ENCODE data around the gene RANBP9. TPM values are rescaled to one million over a fixed set of nuclear protein-coding genes. Genes with fewer than 3 reads are reported as not detected.

RANBP9 gene
- total and polyA plus RNA-seq, 2 of the 13 experiments (the other 11 are each of a cell fraction or from before 2014, with no cell fraction given) = 26.6 to 30.6 TPM

- no peak for TF ChIP-seq THAP7 (CRISPR knock-in tag; IDR thresholded peaks at IDR 0.05)
- peak; percentile 67 for TF ChIP-seq TFDP2 (CRISPR knock-in tag; IDR thresholded peaks at IDR 0.05)
- no peak for TF ChIP-seq NONO (IDR thresholded peaks at IDR 0.05)
- TF ChIP-seq NONO (CRISPR knock-in tag; conservative IDR thresholded peaks at IDR 0.05) = peak; percentile 75
Observed at GRCh38 chr6:13574149-13574570, 137.5 kb downstream of the RANBP9 start (continued).

- H3K4me3 ChIP-seq (replicated peaks in 1 of 3; ENCODE audit: insufficient read depth in 1 of 3, low read depth in 2 of 3, low read length in 3 of 3) = peak overlapping the region; percentile 58 to 94 (median 87); a peak in 5 of 6 replicates
- DNase-seq (ENCODE audit: low spot score) = peak; percentile 29
- in situ Hi-C loops (cut with HindIII; ENCODE audit: extremely low pct_ligation_motif_present, low pct_unique_long_range_greater_than_20kb) (no loop called here), intact Hi-C loops (cut with micrococcal nuclease; ENCODE audit: unreplicated experiment) (loop anchor here (5.0 kb wide), 1 partner anchor 239 kb away; the partner anchor contains the start of gene MCUR1)
- no peaks in the 10 kb centered on the region for H4K20me1 ChIP-seq (ENCODE audit: insufficient read depth, low read length)
- BruUV-seq (replicated peaks) = TSS peak; percentile 79
- peak overlapping the region; percentile 100 for H3K4me2 ChIP-seq (ENCODE audit: low read depth, low read length)
- no peak for ATAC-seq
- peak overlapping the region; percentile 98 for H3K9ac ChIP-seq (ENCODE audit: insufficient read depth, low read depth, low read length)
- CTCF ChIA-PET (ENCODE audit: low intra/inter-chr PET ratio, low total read pairs) = no interaction called here
- H3K27ac ChIP-seq (ENCODE audit: extremely low read length, insufficient read depth, low read length) = peak overlapping the region; percentile 99
- POLR2A ChIA-PET = interaction anchor here (0.6 to 4.7 kb wide), 22 partner anchors 10 to 271 kb away, joined by 3 to 119 read pairs (median 11); partner anchors contain the start of genes GFOD1, MCUR1, NOL7 and RANBP9
- no peaks in the 10 kb centered on the region for H3K27me3 ChIP-seq (ENCODE audit: control insufficient read depth in 1 of 2, insufficient read depth in 2 of 2, low read length in 2 of 2)
- FAIRE-seq = no peak
- H3K4me1 ChIP-seq (ENCODE audit: insufficient read depth, low read length) = peaks cover 45% of the 10 kb centered on the region
- no peak overlapping the region for H2AFZ ChIP-seq (ENCODE audit: low read length)
- WGBS (ENCODE audit: low lambda C conversion rate) = 13% methylated on average over 14 of the region's 14 CpGs
- no peaks in the 10 kb centered on the region for H3K36me3 ChIP-seq (replicated peaks in 1 of 2; ENCODE audit: control insufficient read depth in 1 of 2, insufficient read depth in 2 of 2, low read length in 2 of 2)
- H3K79me2 ChIP-seq (ENCODE audit: insufficient read depth, low read length) = peaks cover 25% of the 10 kb centered on the region
- H3K9me3 ChIP-seq (ENCODE audit: low read length) = no peaks in the 10 kb centered on the region
- TF ChIP-seq ZNF451 (CRISPR knock-in tag; IDR thresholded peaks at IDR 0.05) = no peak
- 0 out of 2 replicates have a peak, but pooled peaks have one; percentile 64 for TF ChIP-seq ZNF230 (CRISPR knock-in tag; IDR thresholded peaks at IDR 0.05)
- peak; percentile 40; the same call in 1 of the 2 replicates for TF ChIP-seq FOSL2 (CRISPR knock-in tag; IDR thresholded peaks at IDR 0.05)
- peak; percentile 8; the same call in 1 of the 2 replicates for TF ChIP-seq NFYB (CRISPR knock-in tag; IDR thresholded peaks at IDR 0.05)
- 0 out of 2 replicates have a peak, but pooled peaks have one; percentile 22 for TF ChIP-seq MYPOP (CRISPR knock-in tag; IDR thresholded peaks at IDR 0.05)
- no peak for TF ChIP-seq HNF1A (IDR thresholded peaks at IDR 0.05; ENCODE audit: low read depth)
- no peak for TF ChIP-seq HNF1A (CRISPR knock-in tag; IDR thresholded peaks at IDR 0.05; ENCODE audit: borderline replicate concordance)
- no peak for TF ChIP-seq ZNF136 (CRISPR knock-in tag; IDR thresholded peaks at IDR 0.05; ENCODE audit: low read depth)
- TF ChIP-seq THAP8 (CRISPR knock-in tag; IDR thresholded peaks at IDR 0.05; ENCODE audit: borderline replicate concordance) = no peak
- no peak for TF ChIP-seq CBX2 (IDR thresholded peaks at IDR 0.05; ENCODE audit: low read depth, low read length)
- TF ChIP-seq CBX2 (CRISPR knock-in tag; IDR thresholded peaks at IDR 0.05; ENCODE audit: low read depth) = no peak
- TF ChIP-seq ZNF709 (CRISPR knock-in tag; IDR thresholded peaks at IDR 0.05) = 0 out of 2 replicates have a peak, but pooled peaks have one; percentile 5
Observed at GRCh38 chr6:13573669-13574110, 137.9 kb downstream of the RANBP9 start.
